CMK (cell line): Measurements from ENCODE around the gene MT2A.
"Not testable (repeated sequence)": the region's sequence is repeated elsewhere in the genome, so short reads cannot be mapped to it uniquely, and the experiment has no call there.

Experiments
- DNase-seq: peaks from one replicate; pipeline ENCODE4 v3.0.0-alpha.2; 2010; ENCODE audit warnings: low read depth

Gene MT2A

DNA sequence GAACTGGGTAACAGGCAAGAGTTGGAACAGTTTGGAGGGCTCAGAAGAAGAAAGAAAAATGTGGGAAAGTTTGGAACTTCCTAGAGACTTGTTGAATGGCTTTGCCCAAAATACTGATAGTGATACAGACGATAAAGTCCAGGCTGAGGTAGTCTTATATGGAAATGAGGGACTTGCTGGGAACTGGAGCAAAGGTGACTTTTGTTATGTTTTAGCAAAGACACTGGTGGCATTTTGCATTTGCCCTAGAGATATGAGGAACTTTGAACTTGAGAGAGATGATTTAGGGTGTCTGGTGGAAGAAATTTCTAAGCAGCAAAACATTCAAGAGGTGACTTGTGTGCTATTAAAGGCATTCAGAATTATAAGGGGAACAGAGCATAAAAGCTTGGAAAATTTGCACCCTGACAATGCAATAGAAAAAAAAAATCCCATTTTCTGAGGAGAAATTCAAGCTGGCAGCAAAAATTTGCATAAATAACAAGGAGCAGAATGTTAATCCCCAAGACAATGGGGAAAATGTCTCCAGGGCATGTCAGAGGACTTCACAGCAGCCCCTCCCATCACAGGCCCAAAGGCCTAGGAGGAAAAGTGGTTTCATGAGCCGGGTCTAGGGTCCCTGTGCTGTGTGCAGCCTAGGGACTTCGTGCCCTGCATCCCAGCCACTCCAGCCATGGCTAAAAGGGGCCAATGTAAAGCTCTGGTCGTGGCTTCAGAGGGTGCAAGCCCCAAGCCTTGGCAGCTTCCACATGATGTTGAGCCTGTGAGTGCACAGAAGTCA lies 13.5 kb downstream of the MT2A start:
- not testable (repeated sequence) for DNase-seq

DNA sequence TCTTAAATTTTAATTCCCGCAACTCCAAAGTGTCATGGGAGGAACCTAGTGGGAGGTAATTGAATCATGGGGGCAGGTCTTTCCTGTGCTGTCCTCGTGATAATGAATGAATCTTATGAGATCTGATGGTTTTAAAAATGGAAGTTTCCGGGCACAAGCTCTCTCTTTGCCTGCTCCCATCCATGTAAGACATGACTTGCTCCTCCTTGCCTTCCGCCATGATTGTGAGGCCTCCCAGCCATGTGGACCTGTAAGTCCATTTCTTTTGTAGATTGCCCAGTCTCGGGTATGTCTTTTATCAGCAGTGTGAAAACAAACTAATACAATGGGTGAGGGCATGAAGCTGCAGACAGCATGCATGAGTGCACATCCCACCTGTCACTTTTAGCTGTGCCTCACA lies 14.8 kb downstream of the MT2A start:
- DNase-seq = not testable (repeated sequence)

DNA sequence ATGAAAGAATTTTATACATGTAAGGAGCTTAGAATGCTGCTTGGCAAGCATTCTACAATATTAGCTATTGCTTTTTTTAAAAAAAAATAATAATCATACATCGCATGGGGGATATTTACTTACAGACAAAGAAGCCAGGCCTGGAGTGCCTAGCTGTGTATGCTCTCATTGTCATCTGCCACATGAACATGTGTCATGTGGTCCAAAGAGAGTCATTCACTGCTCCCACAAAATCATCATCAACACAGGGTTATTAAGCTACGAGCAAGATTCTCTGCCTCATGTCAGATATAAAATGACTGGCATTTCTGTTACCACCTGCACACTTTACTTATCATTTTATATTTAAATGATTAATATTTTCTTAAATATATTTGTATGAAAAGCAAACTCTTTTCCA lies 15.3 kb downstream of the MT2A start:
- no peak for DNase-seq

- DNase-seq = no peak
Measured at GRCh38 chr16:56625140-56625942, 17.0 kb downstream of the MT2A start, which contains the start of gene MT1E. Gene MT1E, plus strand, starts transcription at chr16:56625781. Its CDS starts 71 bp downstream, at chr16:56625852.

GRCh38 chr16:56625943-56626654 lies 17.7 kb downstream of the MT2A start:
- no peak for DNase-seq

DNA sequence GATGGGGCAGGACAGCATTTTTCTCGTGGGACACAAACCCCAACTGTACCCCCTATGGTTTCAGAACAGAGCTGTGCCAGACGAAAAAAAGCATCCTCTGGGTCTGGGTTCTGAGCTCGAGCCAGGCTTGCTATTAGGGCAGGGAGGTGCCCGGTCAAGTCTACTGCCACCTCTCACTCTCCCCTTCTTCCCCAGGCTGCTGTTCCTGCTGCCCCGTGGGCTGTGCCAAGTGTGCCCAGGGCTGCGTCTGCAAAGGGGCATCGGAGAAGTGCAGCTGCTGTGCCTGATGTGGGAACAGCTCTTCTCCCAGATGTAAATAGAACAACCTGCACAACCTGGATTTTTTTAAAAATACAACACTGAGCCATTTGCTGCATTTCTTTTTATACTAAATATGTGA lies 18.3 kb downstream of the MT2A start:
- no peak for DNase-seq

- DNase-seq = no peak
Measured at GRCh38 chr16:56628486-56629350, 20.3 kb downstream of the MT2A start.

DNA sequence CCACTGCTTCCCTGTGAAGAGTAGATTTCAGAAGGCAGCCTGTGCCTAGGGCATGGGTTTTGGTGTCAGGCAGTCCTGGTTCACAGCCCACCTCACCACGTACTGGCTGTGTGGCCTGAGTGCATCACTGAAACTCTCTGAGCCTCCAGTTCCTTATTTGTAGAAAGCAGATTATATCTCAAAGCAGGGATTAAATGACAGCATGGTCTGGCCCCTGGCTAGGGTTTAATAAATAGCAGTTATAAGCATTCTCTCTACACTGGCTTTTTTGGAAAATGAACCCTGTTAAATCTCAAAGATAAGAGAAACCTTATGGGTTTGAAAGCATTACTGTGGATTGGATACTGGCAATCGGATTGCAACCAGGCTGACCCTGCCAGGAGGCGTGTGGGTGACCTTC lies 21.1 kb downstream of the MT2A start:
- no peak for DNase-seq

DNA sequence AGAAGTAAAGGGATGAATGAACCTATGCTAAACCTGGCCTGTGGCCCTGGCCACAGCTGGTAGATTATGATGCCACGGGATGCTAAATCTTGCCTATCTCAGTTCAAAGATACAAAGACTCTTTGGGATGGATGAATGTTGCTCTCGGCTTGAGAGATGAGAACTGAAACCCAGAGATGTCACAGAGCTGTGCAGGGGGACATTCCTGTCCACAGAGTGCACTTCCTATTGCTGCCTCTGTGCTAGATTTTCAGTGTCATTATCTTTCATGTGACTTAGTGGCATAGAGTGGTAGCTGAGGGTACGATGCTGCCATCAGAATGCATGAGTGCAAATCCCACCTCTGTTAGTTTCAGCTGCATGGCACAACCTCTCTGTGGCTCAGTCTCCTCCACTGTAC lies 21.8 kb downstream of the MT2A start:
- DNase-seq = no peak

- no peak for DNase-seq
Measured at GRCh38 chr16:56631197-56631596, 22.8 kb downstream of the MT2A start.

GRCh38 chr16:56631832-56632155 lies 23.4 kb downstream of the MT2A start:
- DNase-seq = no peak

- no peak for DNase-seq
Measured at GRCh38 chr16:56632156-56632847, 23.9 kb downstream of the MT2A start, which contains the start of gene MT1M. Gene MT1M, plus strand, starts transcription at chr16:56632659. Its CDS starts 73 bp downstream, at chr16:56632732.

DNA sequence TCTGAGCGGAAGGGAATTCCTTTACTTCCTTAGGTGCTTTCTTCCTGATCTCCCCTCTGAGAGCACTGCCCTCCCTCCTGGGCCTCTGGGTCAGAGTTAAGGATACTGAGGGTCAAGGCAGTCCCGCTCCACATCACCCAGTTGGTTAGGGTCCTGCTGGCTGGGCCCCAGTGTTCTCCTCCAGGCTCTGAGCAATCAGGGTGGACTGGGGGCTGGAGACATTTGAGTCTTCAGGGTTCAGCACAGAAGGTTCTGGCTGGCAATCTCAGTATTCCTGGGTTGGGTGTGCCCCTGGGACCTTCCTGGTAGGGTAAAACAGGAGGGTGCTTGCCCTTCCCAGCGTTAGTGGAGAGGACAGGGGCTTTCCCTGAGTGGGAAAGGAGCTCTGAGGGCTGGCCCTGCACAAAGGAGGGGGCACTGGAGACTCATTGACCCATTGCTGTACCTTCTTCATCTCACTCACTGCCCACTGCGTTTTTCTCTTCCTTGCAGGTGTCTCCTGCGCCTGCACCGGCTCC lies 24.5 kb downstream of the MT2A start:
- no peak for DNase-seq

GRCh38 chr16:56633535-56633934 lies 25.2 kb downstream of the MT2A start:
- DNase-seq = no peak

DNA sequence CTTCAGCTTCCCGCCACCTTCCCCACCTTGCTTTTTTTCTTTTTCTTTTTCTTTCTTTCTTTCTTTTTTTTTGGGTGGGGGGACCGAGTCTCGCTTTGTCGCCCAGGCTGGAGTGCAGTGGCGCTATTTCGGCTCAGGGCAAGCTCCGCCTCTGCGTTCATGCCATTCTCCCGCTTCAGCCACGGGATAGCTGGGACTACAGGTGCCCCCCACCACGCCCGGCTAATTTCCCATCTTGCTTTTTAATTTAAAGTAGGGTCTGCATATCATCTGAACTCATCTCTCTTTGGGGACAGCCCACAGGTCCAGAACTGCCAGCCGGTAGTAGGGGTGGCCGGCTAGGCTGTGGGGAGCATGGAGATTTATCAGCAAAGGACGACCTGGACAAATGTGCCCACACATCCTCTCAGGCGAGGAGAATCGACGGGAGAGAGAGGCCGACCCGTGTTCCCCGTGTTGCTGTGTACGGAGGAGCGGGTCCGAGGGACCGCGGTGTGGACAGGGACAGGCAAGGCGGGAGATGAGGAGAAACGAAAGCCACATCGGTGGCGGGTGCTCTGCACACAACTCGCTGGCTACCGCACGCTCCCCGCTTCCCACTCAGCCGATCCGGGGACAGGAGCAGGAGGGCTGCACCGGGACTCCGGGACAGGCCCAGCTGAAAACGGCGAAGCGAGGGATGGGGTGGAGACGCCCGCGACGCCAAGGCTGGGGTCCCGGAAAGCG lies 26.5 kb downstream of the MT2A start:
- no peak for DNase-seq

- DNase-seq = no peak
Measured at GRCh38 chr16:56635441-56635967, 27.1 kb downstream of the MT2A start.

GRCh38 chr16:56636616-56637413 lies 28.4 kb downstream of the MT2A start:
- no peak for DNase-seq

DNA sequence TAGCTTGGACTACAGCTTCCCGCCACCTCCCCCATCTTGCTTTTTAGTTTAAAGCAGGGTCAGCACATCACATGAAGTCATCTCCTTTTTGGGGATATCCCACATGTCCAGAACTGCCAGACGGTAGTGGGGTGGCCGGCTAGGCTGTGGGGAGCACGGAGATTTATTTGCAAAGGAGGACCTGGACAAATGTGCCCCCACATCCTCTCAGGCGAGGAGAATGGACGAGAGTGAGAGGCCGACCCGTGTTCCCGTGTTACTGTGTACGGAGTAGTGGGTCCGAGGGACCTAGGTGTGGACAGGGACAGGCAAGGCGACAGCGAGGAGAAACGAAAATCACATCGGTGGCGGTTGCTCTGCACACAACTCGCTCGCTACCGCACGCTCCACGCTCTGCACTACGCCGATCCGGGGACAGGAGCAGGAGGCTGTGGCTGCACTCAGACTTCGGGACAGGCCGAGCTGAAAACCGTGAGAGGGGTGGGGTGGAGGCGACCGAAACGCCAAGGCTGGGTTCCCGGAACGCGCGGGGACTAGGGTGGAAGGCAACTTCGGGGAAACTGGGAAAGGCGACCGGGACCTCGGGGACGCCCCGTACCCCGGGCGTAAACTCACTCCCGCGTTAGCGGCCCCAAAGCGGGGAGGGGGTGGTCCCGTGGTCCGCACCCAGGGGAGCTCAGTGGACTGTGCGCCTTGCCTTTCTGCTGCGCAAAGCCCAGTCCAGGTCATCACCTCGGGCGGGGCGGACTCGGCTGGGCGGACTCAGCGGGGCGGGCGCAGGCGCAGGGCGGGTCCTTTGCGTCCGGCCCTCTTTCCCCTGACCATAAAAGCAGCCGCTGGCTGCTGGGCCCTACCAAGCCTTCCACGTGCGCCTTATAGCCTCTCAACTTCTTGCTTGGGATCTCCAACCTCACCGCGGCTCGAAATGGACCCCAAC lies 29.7 kb downstream of the MT2A start, which contains the start of gene MT1A:
Gene MT1A, plus strand, starts transcription at position 853 of the 937 bp plus-strand sequence. Its CDS starts 73 bp downstream, at position 926.
- DNase-seq = no peak
